ENCODE results near the gene AEN. TPM values are rescaled to one million over a fixed set of nuclear protein-coding genes. Genes with fewer than 3 reads are reported as not detected.

Gene AEN
- total and polyA plus RNA-seq, 4 experiments from 2014 or later: 33.2 to 56.8 (median 45.1) TPM

DNA sequence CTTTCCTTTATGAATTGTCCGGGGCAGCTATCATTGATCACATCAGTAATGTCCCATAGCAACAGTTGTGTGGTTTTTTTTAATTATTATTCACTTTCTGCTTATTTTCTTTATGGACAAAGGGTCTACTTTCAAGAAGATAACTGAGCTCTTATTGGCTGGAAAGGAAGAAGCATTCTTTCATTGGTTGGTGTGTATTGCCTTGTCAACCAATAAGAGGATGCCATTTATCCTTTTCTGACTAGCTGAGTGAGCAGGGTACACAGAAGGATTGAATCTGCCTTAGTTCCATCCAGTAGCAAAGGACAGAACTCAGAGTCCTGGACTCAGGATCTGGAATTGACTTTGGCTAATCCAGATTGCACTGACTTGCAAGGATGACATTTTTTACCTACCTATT is 13.2 kb upstream of the AEN start:
- Mint-ChIP-seq H3K4me3 (no peak overlapping the region), H3K27ac (no peak overlapping the region), H3K27me3 (peaks cover 50 to 71% of the 10 kb centered on the region in 2 donors), H3K4me1 (peaks cover 5 to 28% (median 16%) of the 10 kb centered on the region in 4 donors), H3K9me3 (peaks cover 0 to 5% (median 0%) of the 10 kb centered on the region in 8 donors), H3K36me3 (peaks cover 0 to 13% of the 10 kb centered on the region in 2 donors)
- no peak overlapping the region for H3K27ac ChIP-seq (ENCODE audit: low read depth, low read length)
- H3K27me3 ChIP-seq (ENCODE audit: insufficient read depth, low read length): peaks cover 60% of the 10 kb centered on the region
- H3K4me1 ChIP-seq (ENCODE audit: insufficient read depth, low read length): peaks cover 12% of the 10 kb centered on the region
- no peak overlapping the region for H3K4me3 ChIP-seq (ENCODE audit: low read length in 2 of 2)
- ChIA-PET POLR2A (ENCODE audit: partially characterized antibody) (no interaction called here), CTCF (ENCODE audit: partially characterized antibody) (no interaction called here)
- intact Hi-C loops (cut with micrococcal nuclease): no loop called here
- no peaks in the 10 kb centered on the region for H3K9me3 ChIP-seq (ENCODE audit: control insufficient read depth in 1 of 2, low read length in 2 of 2)
- H3K36me3 ChIP-seq (ENCODE audit: insufficient read depth, low read length): no peaks in the 10 kb centered on the region
- no peak for DNase-seq

DNA sequence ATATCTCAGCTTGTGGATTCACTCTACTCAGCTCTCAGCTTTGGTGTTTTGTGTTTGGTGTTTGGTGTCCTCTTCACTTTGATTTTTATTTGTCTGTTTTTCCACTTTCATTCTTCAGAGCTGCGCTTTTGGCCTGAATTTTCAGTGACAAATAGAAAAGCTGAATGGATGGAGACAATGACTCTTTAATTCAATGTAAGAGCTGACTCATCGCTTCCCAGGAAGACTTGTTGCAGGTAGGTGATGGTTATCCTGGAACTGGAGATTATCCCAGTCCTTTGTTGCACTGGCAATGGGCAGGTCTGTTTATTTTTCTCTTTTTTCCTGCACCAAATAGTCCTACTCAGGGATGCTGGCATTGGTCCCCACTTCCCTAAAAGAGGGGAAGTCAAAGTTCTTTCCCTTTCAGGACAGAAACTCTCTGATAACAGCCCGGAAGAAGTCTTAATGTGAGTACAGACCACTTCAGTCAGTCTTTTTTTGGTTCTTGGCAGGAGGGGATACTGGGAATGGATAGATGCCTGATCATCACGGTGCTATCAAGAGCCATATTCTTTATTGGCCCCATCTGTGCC is 12.4 kb upstream of the AEN start:
- Mint-ChIP-seq H3K27ac (no peak overlapping the region), H3K36me3 (peaks cover 0 to 13% of the 10 kb centered on the region in 2 donors), H3K4me1 (peaks cover 5 to 26% (median 16%) of the 10 kb centered on the region in 4 donors), H3K4me3 (no peak overlapping the region), H3K9me3 (peaks cover 0 to 5% (median 0%) of the 10 kb centered on the region in 8 donors), H3K27me3 (peaks cover 47 to 68% of the 10 kb centered on the region in 2 donors)
- Histone ChIP-seq H3K9me3 (ENCODE audit: control insufficient read depth in 1 of 2, low read length in 2 of 2) (no peaks in the 10 kb centered on the region), H3K27ac (ENCODE audit: low read depth, low read length) (no peak overlapping the region), H3K36me3 (ENCODE audit: insufficient read depth, low read length) (no peaks in the 10 kb centered on the region), H3K27me3 (ENCODE audit: insufficient read depth, low read length) (peaks cover 54% of the 10 kb centered on the region), H3K4me1 (ENCODE audit: insufficient read depth, low read length) (peaks cover 12% of the 10 kb centered on the region), H3K4me3 (ENCODE audit: low read length in 2 of 2) (no peak overlapping the region)
- no peak for DNase-seq
- CTCF ChIA-PET (ENCODE audit: partially characterized antibody): interaction anchor here (1.5 kb wide), 1 partner anchor 30 kb away, joined by 5 read pairs; the partner anchor contains the start of gene ISG20
- POLR2A ChIA-PET (ENCODE audit: partially characterized antibody): interaction anchor here (1.2 kb wide), 1 partner anchor 13 kb away, joined by 3 read pairs; no protein-coding TSS in a partner anchor
- intact Hi-C loops (cut with micrococcal nuclease): no loop called here

DNA sequence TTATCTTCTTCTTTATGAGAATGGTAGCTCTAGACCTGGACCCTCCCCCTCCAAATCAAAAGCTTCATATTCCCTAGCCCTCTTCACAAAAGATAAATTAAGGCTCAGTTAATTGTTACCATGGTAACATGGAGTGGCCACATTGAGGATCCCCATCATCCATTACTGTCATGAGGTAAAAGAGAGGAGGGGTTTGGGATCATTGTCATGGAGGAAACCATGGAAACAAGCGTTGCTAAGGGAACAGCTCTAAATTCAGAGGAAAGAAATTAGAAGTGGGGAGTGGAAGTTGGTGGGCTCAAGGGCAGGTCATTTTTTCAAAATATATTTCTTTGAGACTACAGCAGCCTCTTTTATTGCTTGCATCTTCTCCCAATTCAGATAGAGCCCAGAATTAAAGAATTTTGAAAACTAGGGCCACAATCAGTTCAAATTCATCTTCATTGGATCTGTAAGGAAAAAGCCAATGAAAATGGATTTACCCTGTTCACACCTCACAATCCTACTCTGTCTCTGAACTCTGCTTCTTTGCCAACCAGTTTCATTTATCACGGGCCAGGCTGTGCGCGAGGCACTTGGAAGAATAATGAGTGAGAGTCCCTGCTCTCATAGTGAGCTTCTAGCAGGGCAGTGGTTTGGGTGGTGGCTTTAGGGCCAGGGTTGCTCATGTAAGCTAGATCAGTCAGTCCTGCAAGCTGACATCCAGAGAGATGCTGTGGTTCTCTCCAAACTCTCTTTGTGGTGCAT is 11.6 kb upstream of the AEN start:
- Mint-ChIP-seq H3K27ac (no peak overlapping the region), H3K36me3 (peaks cover 0 to 13% of the 10 kb centered on the region in 2 donors), H3K27me3 (peaks cover 42 to 62% of the 10 kb centered on the region in 2 donors), H3K9me3 (peaks cover 0 to 5% (median 0%) of the 10 kb centered on the region in 8 donors), H3K4me1 (peaks cover 2 to 18% (median 12%) of the 10 kb centered on the region in 4 donors), H3K4me3 (no peak overlapping the region)
- H3K36me3 ChIP-seq (ENCODE audit: insufficient read depth, low read length): no peaks in the 10 kb centered on the region
- H3K27me3 ChIP-seq (ENCODE audit: insufficient read depth, low read length): peaks cover 46% of the 10 kb centered on the region
- intact Hi-C loops (cut with micrococcal nuclease): no loop called here
- POLR2A ChIA-PET (ENCODE audit: partially characterized antibody): interaction anchor here (1.2 kb wide), 1 partner anchor 12 kb away, joined by 3 read pairs; no protein-coding TSS in a partner anchor
- H3K4me1 ChIP-seq (ENCODE audit: insufficient read depth, low read length): peaks cover 11% of the 10 kb centered on the region
- no peak for DNase-seq
- H3K4me3 ChIP-seq (ENCODE audit: low read length in 2 of 2): no peak overlapping the region
- H3K27ac ChIP-seq (ENCODE audit: low read depth, low read length): no peak overlapping the region
- no peaks in the 10 kb centered on the region for H3K9me3 ChIP-seq (ENCODE audit: control insufficient read depth in 1 of 2, low read length in 2 of 2)
- CTCF ChIA-PET (ENCODE audit: partially characterized antibody): interaction anchor here (1.5 kb wide), 1 partner anchor 29 kb away, joined by 5 read pairs; the partner anchor contains the start of gene ISG20

DNA sequence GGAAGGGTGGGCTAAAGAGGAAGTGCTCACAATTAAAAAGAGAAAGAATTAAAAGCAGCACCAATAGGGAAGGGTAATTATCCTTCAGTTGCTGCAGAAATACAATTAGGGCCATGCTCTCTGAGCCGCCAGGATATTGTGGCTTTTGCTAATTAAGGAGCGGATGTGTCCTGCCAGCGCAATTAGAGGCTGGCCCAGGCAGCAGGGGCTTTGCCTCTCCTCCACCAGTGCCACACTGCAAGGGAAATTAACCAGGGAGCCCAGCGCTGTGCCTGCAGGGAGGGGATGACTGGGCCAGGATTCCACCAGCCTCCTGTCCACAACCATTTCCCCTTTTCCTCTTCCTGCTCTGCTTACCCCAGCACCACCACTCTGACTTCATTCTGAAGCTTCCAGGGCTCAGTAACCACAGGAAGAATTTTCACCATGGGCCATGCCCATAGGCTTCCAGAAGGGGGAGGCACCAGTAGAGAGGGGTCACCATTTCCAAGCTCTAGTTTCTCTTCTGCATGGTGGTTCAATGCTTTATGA is 10.4 kb upstream of the AEN start:
- ChIA-PET POLR2A (ENCODE audit: partially characterized antibody) (interaction anchor here (1.0 kb wide), 1 partner anchor 28 kb away, joined by 4 read pairs; the partner anchor contains the start of gene ISG20), CTCF (ENCODE audit: partially characterized antibody) (no interaction called here)
- H3K4me3 Mint-ChIP-seq: peak overlapping the region in 1 of 8 donors; percentile 31
- DNase-seq: no peak
- no peaks in the 10 kb centered on the region for H3K36me3 ChIP-seq (ENCODE audit: insufficient read depth, low read length)
- H3K36me3 Mint-ChIP-seq: peaks cover 0 to 13% of the 10 kb centered on the region in 2 donors
- no peak overlapping the region for H3K27ac ChIP-seq (ENCODE audit: low read depth, low read length)
- H3K9me3 Mint-ChIP-seq: peaks cover 0 to 5% (median 0%) of the 10 kb centered on the region in 8 donors
- peaks cover under 1% of the 10 kb centered on the region for H3K4me1 ChIP-seq (ENCODE audit: insufficient read depth, low read length)
- peaks cover 36% of the 10 kb centered on the region for H3K27me3 ChIP-seq (ENCODE audit: insufficient read depth, low read length)
- intact Hi-C loops (cut with micrococcal nuclease): no loop called here
- no peak overlapping the region for H3K27ac Mint-ChIP-seq
- no peaks in the 10 kb centered on the region for H3K9me3 ChIP-seq (ENCODE audit: control insufficient read depth in 1 of 2, low read length in 2 of 2)
- peaks cover 1 to 6% (median 4%) of the 10 kb centered on the region in 4 donors for H3K4me1 Mint-ChIP-seq
- no peak overlapping the region for H3K4me3 ChIP-seq (ENCODE audit: low read length in 2 of 2)
- peaks cover 32 to 54% of the 10 kb centered on the region in 2 donors for H3K27me3 Mint-ChIP-seq

DNA sequence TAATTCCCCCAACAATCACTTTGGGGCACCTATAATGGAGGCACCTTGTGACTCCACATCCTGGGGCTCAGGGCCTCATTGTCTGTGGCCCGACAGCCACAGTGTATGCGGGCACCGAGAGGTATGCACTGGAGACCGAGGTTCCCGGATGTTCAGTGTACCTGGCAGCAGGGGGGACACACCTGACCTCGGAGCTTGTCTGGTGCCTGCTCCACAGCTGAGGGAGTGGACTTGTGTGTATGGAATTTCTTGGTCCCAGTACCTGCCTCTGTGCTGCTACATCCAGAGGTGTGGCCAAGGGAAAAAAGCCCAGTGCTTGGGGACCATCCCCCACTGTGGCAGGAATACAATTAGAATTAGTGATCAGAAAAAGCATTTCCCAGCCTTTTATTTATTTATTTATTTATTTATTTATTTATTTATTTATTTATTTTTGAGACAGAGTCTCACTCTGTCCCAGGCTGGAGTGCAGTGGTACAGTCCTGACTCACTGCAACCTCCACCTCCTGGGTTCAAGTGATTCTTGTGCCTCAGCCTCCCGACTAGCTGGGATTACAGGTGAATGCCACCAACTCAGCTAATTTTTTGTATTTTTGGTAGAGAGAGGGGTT is 8.8 kb upstream of the AEN start:
- Mint-ChIP-seq H3K4me1 (no peaks in the 10 kb centered on the region), H3K27ac (no peak overlapping the region), H3K9me3 (no peaks in the 10 kb centered on the region), H3K36me3 (peaks cover 0 to 13% of the 10 kb centered on the region in 2 donors), H3K27me3 (peaks cover 19 to 39% of the 10 kb centered on the region in 2 donors), H3K4me3 (no peak overlapping the region)
- no peaks in the 10 kb centered on the region for H3K36me3 ChIP-seq (ENCODE audit: insufficient read depth, low read length)
- intact Hi-C loops (cut with micrococcal nuclease): no loop called here
- no peak for DNase-seq
- ChIA-PET CTCF (ENCODE audit: partially characterized antibody) (no interaction called here), POLR2A (ENCODE audit: partially characterized antibody) (no interaction called here)
- no peak overlapping the region for H3K27ac ChIP-seq (ENCODE audit: low read depth, low read length)
- H3K9me3 ChIP-seq (ENCODE audit: control insufficient read depth in 1 of 2, low read length in 2 of 2): no peaks in the 10 kb centered on the region
- no peaks in the 10 kb centered on the region for H3K4me1 ChIP-seq (ENCODE audit: insufficient read depth, low read length)
- H3K27me3 ChIP-seq (ENCODE audit: insufficient read depth, low read length): peaks cover 22% of the 10 kb centered on the region
- H3K4me3 ChIP-seq (ENCODE audit: low read length in 2 of 2): no peak overlapping the region

DNA sequence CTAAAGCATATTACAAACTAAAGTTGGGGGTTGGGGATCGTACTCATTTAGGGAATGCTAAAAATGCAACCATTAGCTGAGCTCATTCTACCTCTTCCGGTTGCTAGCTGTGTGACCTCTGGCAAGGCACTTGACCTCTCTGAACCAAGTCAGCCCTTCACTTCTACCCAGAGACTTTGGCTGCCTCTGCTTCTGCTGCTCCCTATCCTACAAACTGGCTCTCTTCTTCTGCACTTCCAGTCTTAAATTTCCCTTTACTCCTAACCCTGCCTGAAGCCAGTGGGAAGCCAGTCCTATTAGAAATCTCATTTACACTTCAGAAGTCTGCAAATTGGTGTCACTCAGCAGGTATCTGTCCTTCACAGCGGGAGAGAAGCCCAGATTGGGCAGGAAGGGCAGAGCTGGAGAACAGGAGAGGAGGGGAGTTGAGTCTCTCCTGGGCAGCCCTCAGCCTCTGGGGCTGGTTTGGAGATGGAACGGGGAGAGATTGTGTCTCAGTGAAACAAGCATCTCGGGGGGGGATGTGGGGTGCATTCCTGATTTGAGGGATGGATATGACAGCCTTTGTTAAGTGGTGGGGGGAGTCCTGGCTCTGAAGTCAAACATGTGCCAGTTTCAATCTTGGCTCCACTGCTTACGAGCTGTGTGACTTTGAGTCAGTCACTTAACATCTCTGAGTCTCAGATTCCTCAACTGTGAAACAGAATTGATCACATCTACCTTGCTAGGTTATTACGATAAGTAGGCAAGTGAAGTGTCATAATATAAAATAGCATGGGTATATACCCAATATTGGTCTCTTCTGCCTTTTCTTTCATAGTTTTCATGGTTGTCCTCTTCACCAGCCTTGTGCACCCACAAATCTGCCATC is 7.8 kb upstream of the AEN start:
- H3K36me3 ChIP-seq (ENCODE audit: insufficient read depth, low read length): no peaks in the 10 kb centered on the region
- peaks cover 17% of the 10 kb centered on the region for H3K27me3 ChIP-seq (ENCODE audit: insufficient read depth, low read length)
- no peaks in the 10 kb centered on the region for H3K9me3 Mint-ChIP-seq
- no peak overlapping the region for H3K27ac ChIP-seq (ENCODE audit: low read depth, low read length)
- ChIA-PET CTCF (ENCODE audit: partially characterized antibody) (no interaction called here), POLR2A (ENCODE audit: partially characterized antibody) (no interaction called here)
- no peaks in the 10 kb centered on the region for H3K4me1 Mint-ChIP-seq
- H3K4me3 ChIP-seq (ENCODE audit: low read length in 2 of 2): no peak overlapping the region
- H3K4me3 Mint-ChIP-seq: no peak overlapping the region
- DNase-seq: no peak
- H3K9me3 ChIP-seq (ENCODE audit: control insufficient read depth in 1 of 2, low read length in 2 of 2): no peaks in the 10 kb centered on the region
- intact Hi-C loops (cut with micrococcal nuclease): no loop called here
- no peaks in the 10 kb centered on the region for H3K4me1 ChIP-seq (ENCODE audit: insufficient read depth, low read length)
- H3K27me3 Mint-ChIP-seq: peaks cover 11 to 32% of the 10 kb centered on the region in 2 donors
- H3K27ac Mint-ChIP-seq: no peak overlapping the region
- H3K36me3 Mint-ChIP-seq: peaks cover 0 to 11% of the 10 kb centered on the region in 2 donors
